Astrocyte of the spinal cord (primary cell): Measurements from ENCODE around the gene LRRC37B.
"Not testable (repeated sequence)": the region's sequence is repeated elsewhere in the genome, so short reads cannot be mapped to it uniquely, and the experiment has no call there.

Experiments used
- DNase-seq: peaks from one replicate; pipeline ENCODE4 v3.0.0; 2011; ENCODE audit warnings: low read depth, low spot score
- H3K4me3 ChIP-seq: 2 replicates; pipeline ENCODE4 v1.5.1; 2011; ENCODE audit warnings: low read depth, mild to moderate bottlenecking, low read length, moderate library complexity
- in situ Hi-C: cut with HindIII; loops from 2 replicates; pipeline ENCODE4 v1.10.0; 2017; ENCODE audit warnings: low sequenced_read_pairs
- TF ChIP-seq, protein P1 (sequence below): IDR thresholded peaks from 2 replicates; pipeline ENCODE4 v1.5.1; 2012; ENCODE audit warnings: low read depth, mild to moderate bottlenecking, low read length, inconsistent platforms

LRRC37B gene

DNA sequence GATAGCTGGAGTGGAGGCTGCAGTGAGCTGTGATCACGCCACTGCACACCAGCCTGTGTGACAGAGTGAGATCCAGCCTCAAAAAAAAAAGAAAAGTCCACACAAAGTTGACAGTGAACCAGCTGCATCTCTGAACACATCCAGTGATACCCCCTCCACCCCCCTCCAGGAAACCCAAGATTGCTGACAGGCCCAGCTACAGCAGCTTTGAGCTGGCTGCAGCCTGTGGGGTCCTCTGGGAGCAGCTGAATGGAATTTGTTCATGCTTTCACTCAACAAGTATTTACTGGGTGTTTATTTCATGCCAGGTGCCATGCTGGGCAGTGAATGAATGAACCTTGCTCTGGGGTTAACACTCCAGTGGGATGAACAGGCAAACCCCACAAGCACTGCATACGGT is 56.9 kb downstream of the LRRC37B start:
- H3K4me3 ChIP-seq, DNase-seq, in situ Hi-C loops: not testable (repeated sequence)

DNA sequence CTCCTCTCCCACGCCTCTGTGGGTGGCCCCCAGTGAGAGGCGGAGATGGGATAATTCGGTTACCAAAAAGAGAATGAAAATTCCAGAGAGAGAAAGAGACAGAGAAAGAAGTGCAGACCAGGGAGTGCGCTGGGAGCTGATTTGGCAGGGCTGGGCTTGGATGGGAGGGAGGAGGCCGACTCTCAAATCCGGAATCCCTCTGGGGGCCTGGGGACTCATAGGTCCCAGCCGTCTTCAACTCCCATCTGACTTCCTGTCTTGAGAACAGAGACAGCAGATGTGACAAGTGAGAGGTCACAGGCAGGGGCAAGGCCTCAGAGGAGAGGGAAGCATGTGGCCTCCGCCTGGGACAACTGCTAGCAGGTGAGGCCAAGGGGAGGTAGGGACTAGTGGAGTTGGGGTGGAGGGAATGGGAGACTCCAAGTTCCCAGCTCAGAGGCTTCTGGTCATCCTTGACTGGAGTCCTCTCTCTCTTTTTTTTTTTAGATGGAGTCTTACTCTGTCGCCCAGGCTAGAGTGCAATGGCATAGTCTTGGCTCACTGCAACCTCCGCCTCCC is 59.0 kb downstream of the LRRC37B start:
- DNase-seq, H3K4me3 ChIP-seq, in situ Hi-C loops: not testable (repeated sequence)

DNA sequence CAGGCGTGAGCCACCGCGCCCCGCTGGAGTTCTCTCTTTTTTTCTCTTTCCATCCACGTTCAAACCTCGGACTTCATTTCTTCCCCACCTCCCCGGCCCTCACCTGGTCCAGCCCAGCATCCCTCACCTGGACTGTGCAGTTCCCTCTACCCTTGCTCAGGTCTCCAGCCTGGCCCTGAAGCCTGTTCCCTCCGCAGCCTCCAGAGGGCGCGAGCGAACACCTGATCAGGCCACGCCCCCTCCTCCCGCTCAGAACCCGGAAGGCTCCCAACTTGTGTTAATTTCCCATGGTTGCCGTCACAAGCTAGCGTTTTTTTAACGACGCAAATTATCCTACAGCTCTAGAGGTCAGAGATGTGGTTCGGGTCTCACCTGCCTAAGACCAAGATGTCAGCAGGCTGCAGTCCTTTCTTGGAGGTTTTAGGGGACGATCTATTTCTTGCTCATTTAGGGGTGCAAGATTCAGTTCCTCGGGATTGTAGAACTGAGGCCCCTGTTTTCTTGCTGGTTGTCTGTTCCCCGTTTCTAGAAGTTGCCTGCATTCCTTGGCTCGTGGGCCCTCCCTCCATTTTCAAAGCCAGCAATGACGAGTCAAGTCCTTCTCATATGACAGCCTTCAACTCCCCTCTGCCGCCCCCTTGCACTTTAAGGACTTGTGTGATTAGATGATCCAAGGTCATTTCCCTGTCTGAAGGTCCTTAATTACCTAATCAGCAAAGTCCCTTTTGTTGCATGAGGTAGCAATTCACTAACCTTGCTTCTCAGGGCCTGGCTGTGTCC is 59.9 kb downstream of the LRRC37B start:
- DNase-seq, in situ Hi-C loops, H3K4me3 ChIP-seq: not testable (repeated sequence)
- TF ChIP-seq, protein P1, sequence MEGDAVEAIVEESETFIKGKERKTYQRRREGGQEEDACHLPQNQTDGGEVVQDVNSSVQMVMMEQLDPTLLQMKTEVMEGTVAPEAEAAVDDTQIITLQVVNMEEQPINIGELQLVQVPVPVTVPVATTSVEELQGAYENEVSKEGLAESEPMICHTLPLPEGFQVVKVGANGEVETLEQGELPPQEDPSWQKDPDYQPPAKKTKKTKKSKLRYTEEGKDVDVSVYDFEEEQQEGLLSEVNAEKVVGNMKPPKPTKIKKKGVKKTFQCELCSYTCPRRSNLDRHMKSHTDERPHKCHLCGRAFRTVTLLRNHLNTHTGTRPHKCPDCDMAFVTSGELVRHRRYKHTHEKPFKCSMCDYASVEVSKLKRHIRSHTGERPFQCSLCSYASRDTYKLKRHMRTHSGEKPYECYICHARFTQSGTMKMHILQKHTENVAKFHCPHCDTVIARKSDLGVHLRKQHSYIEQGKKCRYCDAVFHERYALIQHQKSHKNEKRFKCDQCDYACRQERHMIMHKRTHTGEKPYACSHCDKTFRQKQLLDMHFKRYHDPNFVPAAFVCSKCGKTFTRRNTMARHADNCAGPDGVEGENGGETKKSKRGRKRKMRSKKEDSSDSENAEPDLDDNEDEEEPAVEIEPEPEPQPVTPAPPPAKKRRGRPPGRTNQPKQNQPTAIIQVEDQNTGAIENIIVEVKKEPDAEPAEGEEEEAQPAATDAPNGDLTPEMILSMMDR = peak; percentile 30

DNA sequence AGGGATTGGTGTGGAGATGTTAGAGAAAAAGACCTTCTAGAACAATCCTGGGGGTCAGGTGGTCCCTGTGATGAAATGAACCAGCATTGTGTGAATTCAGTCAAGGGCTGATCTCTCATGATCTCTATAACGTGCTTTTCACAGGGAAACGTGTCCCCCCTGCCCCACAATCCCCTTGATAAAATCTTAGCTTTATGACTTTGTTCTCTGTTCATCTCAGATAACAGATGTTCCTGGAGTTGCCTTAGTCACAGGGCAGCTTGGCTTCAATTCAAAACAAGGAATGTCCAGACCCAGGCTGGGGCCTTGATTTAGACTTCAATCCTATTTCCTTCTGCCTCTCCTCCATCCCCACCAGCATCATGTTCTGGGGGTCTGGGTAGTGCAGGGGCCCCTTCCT is 61.9 kb downstream of the LRRC37B start:
- H3K4me3 ChIP-seq, in situ Hi-C loops: not testable (repeated sequence)
- DNase-seq = peak; percentile 3

DNA sequence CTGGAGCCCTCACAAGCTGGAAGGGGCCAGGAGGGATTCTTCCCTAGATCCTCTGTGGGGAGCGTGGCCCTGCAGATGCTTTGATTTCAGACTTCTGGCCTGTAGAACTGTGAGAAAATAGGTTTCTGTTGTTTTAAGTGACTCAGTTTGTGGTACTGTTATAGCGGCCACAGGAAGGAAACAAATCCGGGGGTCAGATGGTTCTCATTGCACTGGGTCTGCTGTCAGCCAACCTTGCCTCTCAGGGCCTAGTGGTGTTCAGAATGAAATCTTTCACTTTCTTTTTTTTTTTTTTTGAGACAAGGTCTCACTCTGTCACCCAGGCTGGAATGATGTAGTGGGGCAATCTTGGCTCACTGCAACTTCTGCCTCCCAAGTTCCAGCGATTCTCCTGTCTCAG is 64.8 kb downstream of the LRRC37B start:
- DNase-seq, H3K4me3 ChIP-seq, in situ Hi-C loops: not testable (repeated sequence)

DNA sequence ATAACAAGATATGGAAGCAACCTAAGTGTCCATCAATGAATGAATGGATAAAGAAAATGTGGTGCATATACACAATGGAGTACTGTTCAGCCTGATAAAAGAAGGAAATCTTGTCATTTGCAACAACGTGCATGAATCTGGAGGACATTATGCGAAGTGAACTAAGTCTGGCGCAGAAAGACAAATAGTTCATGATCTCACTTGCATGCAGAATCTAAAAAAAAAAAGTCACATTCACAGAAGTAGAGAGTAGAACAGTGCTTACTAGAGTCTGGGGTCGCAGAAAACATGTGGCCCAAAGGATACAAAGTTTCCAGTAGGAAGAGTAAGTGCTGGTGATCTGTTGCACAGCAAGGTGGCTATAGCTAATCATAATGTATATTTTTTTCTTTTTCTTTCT is 65.9 kb downstream of the LRRC37B start:
- DNase-seq, in situ Hi-C loops: not testable (repeated sequence)

DNA sequence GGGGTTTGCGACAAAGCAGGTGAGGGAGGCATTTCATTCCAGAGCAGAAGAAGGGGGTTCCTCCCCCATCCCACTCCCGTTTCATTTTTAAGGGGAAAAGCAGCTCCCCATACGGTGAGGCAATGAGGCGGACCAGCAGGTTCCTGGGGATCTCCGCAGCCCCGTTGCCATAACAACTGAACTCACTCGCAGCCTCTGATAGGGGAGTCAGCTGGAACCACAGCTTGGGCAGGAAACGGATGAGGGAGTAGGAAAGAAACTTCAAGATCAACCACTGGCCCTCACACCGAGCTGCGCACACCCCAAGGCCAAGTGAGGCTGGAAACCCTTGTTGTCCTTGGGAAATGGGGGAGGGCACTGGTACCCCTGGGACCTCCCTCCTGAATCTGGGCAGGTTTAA is 72.6 kb downstream of the LRRC37B start:
- in situ Hi-C loops = not testable (repeated sequence)

More for the DNA sequence above, 65.9 kb downstream of the LRRC37B start:
- H3K4me3 ChIP-seq = not testable (repeated sequence)

DNA sequence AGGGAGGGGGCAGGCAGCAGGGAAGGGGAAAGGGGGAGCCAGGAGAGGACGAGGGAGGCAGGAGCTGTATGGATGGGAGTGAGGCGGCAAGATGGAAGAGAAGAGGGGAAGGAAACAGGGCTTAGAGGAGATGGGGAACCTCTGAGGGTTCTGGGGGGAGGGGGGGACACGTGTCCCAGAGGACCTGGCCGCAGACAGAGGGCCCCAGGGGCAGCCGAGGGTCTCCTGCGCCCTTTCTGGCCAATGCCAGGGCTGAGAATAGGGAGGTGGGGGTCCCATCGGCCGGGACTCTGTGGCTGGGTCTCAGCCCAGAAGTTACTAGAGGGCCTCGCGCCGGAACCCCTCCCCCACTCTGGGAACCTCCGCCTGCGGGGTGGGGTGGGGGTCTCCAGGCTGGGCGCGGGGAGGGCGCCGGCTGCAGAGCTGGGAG is 76.4 kb downstream of the LRRC37B start:
- H3K4me3 ChIP-seq = peak overlapping the region; percentile 31
- in situ Hi-C loops, DNase-seq: not testable (repeated sequence)

More for the DNA sequence above, 72.6 kb downstream of the LRRC37B start:
- DNase-seq = peak; percentile 55
- not testable (repeated sequence) for H3K4me3 ChIP-seq

DNA sequence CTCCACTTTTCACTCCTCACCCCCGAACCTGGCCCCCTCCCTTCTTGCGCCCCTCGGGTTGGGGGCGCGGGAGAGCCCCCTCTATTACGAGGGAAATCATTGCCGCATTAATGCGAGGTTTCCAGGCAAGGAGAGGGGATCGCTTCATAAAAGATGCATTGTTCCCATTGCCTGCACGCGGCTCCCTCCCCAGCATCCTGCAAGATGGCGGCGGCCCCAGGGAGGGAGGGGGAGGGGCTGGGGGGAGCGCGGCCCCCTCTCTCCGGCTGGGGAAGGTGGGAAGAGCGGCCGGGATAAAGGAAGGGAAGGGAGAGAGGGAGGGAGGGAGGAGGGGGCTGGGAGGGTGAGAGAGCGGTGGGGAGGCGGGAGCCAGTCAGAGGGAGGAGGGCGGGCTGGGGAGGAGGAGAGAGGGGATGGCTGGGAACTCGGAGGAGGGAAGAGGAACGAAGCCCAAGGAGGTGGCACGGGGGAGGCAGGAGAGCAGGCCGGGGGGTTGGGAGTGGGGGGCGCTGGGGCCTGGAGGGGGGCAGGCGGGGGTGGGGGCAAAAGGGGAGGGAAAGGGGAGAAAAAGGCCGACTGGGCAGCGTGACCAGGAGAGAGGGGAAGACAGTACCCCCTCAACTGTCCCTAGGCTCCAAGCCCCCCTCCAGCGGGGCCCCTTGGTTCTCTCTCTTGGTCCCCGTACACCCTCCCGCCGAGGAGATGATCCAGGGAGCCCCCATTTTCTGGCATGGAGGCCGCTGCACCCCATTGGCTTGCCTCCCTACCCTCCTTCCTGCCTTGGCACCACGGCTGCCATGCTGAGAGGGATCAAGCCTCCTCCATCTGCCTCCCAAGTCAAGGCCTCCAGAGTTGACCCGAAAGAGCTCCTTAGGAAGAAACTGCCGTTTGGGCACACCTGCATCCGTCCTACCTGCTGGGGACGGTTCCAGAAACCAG is 77.1 kb downstream of the LRRC37B start:
- peak overlapping the region; percentile 31 for H3K4me3 ChIP-seq
- DNase-seq = peak; percentile 45
- in situ Hi-C loops = not testable (repeated sequence)

DNA sequence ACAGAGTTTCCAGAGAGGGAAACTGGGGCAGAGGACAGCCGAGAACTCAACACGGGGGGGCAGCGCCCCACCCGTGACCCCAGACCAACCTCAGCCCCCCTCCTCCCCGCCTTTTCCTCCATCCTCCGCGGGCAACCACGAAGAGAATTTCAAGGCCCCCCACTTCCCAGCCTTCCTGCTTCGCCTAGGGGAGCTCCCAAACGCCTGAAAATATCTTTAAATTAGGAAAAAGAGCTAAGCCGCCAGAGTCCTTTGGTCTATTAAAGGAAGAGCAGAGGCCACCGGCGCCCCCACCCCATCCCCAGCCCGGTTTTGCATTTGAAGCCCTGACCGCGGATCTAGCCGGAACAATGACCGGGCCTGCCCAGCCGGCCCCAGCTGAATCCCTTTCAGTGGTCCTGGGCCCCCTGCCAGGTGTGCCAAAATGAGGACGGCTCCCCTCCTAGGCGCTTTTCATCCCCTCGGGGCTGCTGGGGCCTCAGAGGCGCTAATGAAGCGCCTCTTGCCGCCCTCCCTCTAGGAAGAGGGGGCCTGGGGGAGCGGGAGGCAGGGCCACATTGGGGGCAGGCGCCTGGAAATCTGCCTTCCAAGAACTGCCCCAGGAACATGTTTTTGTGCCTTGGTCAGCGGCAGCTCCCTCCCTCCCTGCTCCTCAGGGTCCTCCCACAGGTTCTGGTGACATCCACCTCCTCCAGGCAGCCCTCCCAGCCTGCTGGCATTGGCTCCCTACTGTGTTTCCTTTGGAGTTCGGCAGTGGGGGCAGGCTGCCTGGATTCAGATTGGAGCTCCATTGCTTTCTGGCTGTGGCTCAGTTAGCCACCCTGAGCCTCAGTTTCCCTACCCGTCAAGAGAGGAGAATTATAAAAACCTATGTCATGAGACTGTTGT is 78.0 kb downstream of the LRRC37B start:
- H3K4me3 ChIP-seq, in situ Hi-C loops, DNase-seq: not testable (repeated sequence)

DNA sequence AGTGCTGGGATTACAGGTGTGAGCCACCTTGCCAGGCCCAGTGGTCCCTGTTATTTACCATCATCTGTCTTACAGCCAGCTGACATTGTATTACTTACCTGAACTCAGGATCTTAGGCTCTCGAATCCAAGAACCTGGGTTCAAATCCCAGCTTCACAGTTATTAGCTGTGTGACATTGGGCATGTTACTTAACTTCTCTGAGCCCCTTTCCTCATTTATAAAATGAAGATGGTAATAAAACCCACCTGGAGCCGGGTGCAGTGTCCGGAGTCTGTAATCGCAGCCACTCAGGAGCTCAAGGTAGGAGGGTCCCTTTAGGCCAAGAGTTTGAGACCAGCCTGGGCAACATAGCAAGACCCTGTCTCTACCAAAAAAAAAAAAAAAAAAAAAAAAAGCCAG is 79.7 kb downstream of the LRRC37B start:
- in situ Hi-C loops, H3K4me3 ChIP-seq, DNase-seq: not testable (repeated sequence)

DNA sequence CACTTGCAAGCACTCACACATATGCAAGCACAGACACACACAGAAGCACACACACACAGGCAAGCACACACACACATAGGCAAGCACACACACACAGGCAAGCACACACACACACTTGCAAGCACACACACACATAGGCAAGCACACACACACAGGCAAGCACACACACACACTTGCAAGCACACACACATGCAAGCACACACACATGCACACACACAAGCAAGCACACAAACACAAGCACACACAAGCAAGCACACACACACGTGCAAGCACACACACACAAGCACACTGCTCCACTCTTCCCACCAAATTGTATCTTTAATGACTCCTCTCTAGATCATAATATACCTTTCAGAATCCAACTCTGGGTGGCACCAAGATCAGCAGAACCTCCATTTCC is 84.9 kb downstream of the LRRC37B start:
- H3K4me3 ChIP-seq, DNase-seq, in situ Hi-C loops: not testable (repeated sequence)
